Measurements from ENCODE around the gene DGKH.

DGKH gene

DNA sequence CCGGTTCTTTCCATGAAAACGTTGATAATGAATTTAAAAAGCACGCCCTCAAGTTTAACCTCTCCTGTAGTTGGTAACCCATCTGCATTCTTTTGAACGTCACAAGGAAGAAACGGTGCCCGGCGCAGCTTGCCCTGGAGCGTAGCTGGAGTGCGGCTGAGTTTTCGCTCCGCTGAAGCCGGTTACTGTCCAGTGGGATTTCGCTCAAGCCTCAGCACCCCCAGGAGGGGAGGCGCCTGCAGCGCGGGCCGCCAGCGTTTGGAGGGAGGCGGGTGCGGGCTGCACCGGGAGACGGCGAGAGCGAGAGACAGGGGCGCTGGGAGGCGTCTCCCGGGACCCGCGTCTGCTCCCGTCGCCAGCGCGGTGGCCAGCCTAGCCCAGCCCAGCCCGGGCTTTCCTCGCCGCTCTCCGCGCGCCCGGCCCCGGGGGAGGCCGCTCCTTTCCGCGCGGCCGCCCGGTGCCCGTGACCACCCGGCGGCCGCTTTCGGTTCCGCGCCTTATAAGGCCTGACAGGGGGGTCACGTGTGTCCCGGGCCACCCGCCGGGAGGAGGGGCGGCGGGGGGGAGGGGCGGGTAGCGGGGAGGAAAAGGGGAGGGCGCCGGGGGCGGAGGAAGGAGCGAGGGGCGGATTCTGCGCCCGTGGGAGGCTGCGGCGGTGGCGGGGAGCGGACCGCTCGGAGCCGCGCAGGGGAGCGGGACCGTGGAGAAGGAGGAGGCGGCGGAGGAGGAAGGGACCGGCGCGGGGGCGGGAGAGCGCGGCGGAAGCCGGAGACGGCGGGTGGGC, 8.3 kb upstream of the DGKH start:
- Histone ChIP-seq H3K4me1 (ENCODE audit: insufficient read depth, poor library complexity, severe bottlenecking) (peaks cover 4% of the 10 kb centered on the region), H3K27me3 (ENCODE audit: insufficient read depth, poor library complexity, severe bottlenecking) (no peaks in the 10 kb centered on the region), H3K4me3 (ENCODE audit: severe bottlenecking) (peak overlapping the region; percentile 87), H3K27ac (ENCODE audit: poor library complexity, severe bottlenecking) (peak overlapping the region; percentile 85), H3K9me3 (ENCODE audit: severe bottlenecking) (no peaks in the 10 kb centered on the region), H3K36me3 (ENCODE audit: low read depth) (no peaks in the 10 kb centered on the region)
- TF ChIP-seq, protein P1, sequence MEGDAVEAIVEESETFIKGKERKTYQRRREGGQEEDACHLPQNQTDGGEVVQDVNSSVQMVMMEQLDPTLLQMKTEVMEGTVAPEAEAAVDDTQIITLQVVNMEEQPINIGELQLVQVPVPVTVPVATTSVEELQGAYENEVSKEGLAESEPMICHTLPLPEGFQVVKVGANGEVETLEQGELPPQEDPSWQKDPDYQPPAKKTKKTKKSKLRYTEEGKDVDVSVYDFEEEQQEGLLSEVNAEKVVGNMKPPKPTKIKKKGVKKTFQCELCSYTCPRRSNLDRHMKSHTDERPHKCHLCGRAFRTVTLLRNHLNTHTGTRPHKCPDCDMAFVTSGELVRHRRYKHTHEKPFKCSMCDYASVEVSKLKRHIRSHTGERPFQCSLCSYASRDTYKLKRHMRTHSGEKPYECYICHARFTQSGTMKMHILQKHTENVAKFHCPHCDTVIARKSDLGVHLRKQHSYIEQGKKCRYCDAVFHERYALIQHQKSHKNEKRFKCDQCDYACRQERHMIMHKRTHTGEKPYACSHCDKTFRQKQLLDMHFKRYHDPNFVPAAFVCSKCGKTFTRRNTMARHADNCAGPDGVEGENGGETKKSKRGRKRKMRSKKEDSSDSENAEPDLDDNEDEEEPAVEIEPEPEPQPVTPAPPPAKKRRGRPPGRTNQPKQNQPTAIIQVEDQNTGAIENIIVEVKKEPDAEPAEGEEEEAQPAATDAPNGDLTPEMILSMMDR (IDR thresholded peaks at IDR 0.05; ENCODE audit: poor library complexity, severe bottlenecking), result peak; percentile 9
- DNase-seq (ENCODE audit: low spot score) (peak; percentile 85), ATAC-seq (ENCODE audit: low read depth) (peak; percentile 75)

DNA sequence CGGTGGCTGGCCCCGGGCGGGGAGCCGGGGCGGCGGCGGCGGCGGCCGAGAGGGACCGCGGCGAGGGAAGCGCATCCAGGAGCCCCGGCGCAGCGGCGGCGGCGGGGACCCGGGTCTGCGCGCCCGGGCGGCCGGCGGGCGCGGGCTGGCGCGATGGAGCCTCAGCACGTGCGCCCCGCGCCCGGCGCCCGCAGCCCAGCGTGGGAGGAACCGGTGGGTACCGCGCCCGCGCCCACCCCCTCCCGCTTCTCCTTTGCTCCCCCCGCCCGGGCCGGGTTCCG, 7.8 kb upstream of the DGKH start:
- H3K9me3 ChIP-seq (ENCODE audit: severe bottlenecking), result no peaks in the 10 kb centered on the region
- TF ChIP-seq, protein P1 (IDR thresholded peaks at IDR 0.05; ENCODE audit: poor library complexity, severe bottlenecking), result no peak
- H3K36me3 ChIP-seq (ENCODE audit: low read depth), result no peaks in the 10 kb centered on the region
- H3K27ac ChIP-seq (ENCODE audit: poor library complexity, severe bottlenecking), result peak overlapping the region; percentile 85
- peak overlapping the region; percentile 87 for H3K4me3 ChIP-seq (ENCODE audit: severe bottlenecking)
- DNase-seq (ENCODE audit: low spot score) (no peak), ATAC-seq (ENCODE audit: low read depth) (no peak)
- no peaks in the 10 kb centered on the region for H3K27me3 ChIP-seq (ENCODE audit: insufficient read depth, poor library complexity, severe bottlenecking)
- H3K4me1 ChIP-seq (ENCODE audit: insufficient read depth, poor library complexity, severe bottlenecking), result peaks cover 7% of the 10 kb centered on the region

DNA sequence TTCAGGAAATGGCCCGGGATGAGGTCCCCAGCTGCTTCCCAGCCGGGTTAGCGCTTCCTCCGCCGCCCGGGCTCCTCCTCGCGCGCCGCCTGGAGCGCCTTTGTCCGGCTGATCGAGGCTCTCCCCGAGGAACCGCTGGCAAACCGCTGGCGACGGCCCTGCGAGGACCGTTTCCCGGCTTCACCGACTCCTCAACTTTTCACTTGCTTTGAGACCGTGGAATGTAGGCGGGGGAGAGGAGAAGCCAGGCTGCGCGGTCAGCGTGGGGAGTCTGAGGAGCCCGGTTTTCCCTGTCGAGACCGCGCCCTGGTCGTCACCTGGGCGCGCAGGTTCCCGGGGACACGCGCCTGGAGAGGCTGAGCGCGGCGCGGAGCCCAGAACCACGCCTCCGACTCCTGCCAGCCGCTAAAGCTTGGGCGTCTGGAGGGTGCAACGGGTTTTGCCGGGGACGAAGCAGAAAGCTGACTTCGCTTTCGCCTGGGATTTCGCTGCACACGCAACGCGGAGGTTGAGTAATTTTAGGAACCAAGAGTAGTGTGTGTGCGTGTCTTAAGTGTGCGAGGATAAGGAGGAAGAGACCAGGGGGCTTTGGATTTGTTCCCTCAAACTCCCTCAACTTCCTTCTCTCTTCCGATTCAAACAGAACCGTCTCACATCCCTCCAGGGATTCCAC, 7.3 kb upstream of the DGKH start:
- Histone ChIP-seq H3K9me3 (ENCODE audit: severe bottlenecking) (no peaks in the 10 kb centered on the region), H3K4me1 (ENCODE audit: insufficient read depth, poor library complexity, severe bottlenecking) (peaks cover 11% of the 10 kb centered on the region), H3K4me3 (ENCODE audit: severe bottlenecking) (peak overlapping the region; percentile 87), H3K36me3 (ENCODE audit: low read depth) (no peaks in the 10 kb centered on the region), H3K27me3 (ENCODE audit: insufficient read depth, poor library complexity, severe bottlenecking) (no peaks in the 10 kb centered on the region), H3K27ac (ENCODE audit: poor library complexity, severe bottlenecking) (peak overlapping the region; percentile 85)
- peak; percentile 62 for ATAC-seq (ENCODE audit: low read depth)
- no peak for DNase-seq (ENCODE audit: low spot score)
- TF ChIP-seq, protein P1 (IDR thresholded peaks at IDR 0.05; ENCODE audit: poor library complexity, severe bottlenecking), result no peak

DNA sequence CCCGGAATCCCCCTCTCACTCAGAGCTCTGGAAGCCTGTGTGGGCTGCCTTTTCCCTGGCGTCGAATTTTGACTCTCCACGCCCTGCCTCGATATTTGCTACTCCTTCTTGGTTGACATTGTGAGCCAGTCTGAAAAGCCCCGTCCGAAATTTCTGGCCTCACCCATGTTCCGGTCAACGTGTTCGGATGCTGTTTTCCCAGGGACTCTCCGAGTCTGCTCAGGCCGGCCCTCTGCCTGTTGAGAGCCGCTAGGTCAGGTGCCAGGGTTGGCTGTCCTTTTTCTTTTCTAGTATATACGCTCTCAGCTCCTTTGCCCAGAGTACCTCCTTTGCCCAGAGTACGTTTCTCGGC, 6.8 kb upstream of the DGKH start:
- peak; percentile 61 for DNase-seq (ENCODE audit: low spot score)
- Histone ChIP-seq H3K9me3 (ENCODE audit: severe bottlenecking) (no peaks in the 10 kb centered on the region), H3K4me3 (ENCODE audit: severe bottlenecking) (peak overlapping the region; percentile 87), H3K27ac (ENCODE audit: poor library complexity, severe bottlenecking) (peak overlapping the region; percentile 85), H3K27me3 (ENCODE audit: insufficient read depth, poor library complexity, severe bottlenecking) (no peaks in the 10 kb centered on the region), H3K4me1 (ENCODE audit: insufficient read depth, poor library complexity, severe bottlenecking) (peaks cover 15% of the 10 kb centered on the region), H3K36me3 (ENCODE audit: low read depth) (no peaks in the 10 kb centered on the region)
- TF ChIP-seq, protein P1 (IDR thresholded peaks at IDR 0.05; ENCODE audit: poor library complexity, severe bottlenecking), result peak; percentile 50
- ATAC-seq (ENCODE audit: low read depth), result peak; percentile 53

DNA sequence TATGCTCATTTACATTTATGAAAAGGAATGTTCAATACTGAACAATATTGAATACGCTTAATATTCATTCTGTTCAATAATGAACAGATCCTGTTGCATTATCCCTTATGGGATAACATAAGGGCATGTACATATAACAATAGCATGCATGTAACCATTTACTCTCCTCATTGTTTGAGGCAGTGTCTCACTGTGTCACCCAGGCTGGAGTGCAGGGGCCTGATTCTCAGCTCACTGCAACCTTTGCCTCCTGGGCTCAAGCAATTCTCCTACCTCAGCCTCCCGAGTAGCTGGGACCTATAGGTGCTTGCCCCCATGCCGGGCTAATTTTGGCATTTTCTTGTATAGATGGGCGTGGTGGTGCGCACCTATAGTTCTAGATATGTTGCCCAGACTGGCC, 4.8 kb upstream of the DGKH start:
- Histone ChIP-seq H3K9me3 (ENCODE audit: severe bottlenecking) (no peaks in the 10 kb centered on the region), H3K27me3 (ENCODE audit: insufficient read depth, poor library complexity, severe bottlenecking) (no peaks in the 10 kb centered on the region), H3K4me1 (ENCODE audit: insufficient read depth, poor library complexity, severe bottlenecking) (peaks cover 22% of the 10 kb centered on the region), H3K4me3 (ENCODE audit: severe bottlenecking) (no peak overlapping the region), H3K27ac (ENCODE audit: poor library complexity, severe bottlenecking) (no peak overlapping the region), H3K36me3 (ENCODE audit: low read depth) (no peaks in the 10 kb centered on the region)
- ATAC-seq (ENCODE audit: low read depth) (no peak), DNase-seq (ENCODE audit: low spot score) (no peak)
- TF ChIP-seq, protein P1 (IDR thresholded peaks at IDR 0.05; ENCODE audit: poor library complexity, severe bottlenecking), result no peak

All from RWPE2 (cell line).